Measurements from ENCODE around the gene EFEMP1.

Gene EFEMP1

DNA sequence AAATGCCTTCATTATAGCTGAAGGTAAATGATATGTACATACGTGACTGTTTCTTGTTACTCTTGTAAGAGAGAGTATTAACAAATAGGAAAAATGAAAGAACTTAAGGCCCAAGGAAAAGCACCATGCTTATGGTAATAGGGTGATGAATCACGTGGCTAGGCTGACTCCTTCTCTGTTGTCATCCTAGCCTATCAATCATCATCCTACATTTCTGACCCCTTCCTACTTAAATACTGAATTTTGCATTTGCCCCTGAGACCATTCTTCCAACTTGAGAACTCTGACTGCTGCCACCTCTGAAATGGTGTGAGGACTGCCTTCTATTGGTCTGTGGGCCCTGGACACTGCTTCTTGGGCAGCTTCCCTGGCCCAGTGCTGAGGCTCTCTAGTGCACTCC lies 28.9 kb downstream of the EFEMP1 start:
- DNase-seq = no peak

DNA sequence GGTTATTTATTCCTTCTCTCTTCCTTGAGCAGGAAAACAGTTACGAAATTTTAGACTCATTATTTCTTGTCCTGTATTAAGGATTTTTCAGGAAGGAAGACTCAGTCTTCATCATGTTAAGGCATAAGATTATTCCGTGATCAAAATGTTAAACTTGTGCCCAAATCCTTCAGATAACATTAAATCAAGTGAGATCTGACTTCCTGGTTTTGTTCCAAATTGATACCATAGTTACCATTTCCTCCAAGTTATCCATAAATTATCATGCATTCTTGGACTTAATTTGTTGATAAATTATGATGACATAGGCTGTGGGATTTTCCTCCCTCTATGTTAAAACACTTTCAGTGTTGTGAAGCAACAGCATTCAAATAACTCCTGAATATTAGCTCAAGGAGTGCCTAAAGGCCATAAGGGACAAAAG lies 31.9 kb downstream of the EFEMP1 start:
- no peak for DNase-seq

DNA sequence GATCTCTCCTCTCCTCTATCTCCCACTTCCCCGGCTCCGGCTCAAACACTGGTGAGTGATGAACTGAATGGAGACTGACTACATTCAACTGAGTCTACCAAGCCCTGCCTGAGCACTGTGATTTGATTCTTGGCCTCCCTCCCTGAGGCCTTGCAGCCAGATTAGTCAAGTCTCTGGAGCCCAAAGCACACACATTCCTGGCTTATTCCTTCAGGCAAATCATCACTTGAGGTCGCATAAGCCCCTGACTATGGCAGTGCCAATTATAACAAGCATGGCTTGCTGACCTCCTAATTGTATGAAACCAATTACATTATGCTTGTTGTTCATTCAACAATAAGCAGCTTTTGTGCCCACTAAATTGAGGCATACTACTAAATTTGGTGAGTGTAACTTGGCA lies 34.6 kb downstream of the EFEMP1 start:
- DNase-seq = no peak

DNA sequence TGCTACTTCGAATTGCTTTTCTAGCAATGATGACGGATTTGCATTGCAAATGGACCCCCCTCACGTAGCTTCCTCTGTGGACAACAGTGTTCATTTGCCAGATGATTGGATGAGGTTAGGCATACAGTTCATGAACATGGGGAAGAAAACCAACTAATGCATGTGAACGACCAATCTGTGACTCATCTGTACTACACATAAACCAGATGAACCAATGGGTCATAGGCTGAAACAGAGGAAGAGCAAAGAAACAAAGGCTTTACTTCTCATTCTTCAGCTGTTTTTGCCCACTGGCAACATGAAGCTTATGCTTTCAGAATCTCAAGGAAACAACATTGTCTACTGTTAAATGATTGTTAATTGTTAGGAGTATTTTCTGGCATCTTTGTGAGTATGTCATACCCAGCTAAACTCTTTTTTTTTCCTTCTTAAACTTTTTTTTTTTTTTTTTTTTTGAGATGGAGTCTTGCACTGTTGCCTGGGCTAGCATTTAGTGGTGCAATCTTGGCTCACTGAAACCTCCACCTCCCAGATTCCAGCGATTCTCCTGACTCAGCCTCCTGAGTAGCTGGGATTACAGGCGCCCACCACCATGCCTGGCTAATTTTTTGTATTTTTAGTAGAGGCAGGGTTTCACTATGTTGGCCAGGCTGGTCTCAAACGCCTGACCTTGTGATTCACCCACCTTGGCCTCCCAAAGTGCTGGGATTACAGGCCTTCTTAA lies 35.5 kb downstream of the EFEMP1 start:
- no peak for DNase-seq

DNA sequence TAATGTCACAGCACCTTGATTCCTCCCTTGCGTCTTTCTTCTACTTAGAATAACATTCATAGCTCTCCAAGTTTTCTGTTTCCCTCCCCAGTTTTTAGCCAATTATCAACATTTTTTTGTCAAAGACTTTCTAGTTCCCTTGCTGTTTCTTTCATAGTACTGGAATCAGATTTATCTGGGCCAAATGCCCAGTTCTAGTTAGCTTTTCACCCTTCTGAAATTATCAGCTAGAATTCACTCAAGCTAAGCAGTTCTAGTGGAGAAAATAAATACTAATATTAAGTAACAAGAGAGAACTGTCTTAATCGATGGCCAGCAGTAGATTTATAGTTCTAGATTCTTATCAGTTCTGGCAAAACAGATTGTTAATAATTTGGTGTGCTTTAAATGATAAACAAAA lies 36.2 kb downstream of the EFEMP1 start:
- no peak for DNase-seq

DNA sequence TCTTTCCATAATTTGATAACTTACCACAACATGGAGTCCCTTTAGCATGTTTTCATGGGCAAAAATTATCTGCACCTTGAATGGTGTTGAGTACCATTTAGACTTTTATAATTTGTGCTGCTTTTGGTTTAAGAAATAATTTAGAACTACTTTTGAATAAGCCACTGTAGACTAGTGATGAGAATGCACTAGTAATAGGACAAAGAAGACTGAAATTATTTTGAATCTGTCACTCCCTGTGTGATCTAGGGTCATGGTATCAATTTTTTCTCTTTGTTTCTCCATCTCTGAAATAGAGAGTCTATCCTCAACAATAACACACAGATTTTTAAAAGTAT lies 37.7 kb downstream of the EFEMP1 start:
- no peak for DNase-seq

DNA sequence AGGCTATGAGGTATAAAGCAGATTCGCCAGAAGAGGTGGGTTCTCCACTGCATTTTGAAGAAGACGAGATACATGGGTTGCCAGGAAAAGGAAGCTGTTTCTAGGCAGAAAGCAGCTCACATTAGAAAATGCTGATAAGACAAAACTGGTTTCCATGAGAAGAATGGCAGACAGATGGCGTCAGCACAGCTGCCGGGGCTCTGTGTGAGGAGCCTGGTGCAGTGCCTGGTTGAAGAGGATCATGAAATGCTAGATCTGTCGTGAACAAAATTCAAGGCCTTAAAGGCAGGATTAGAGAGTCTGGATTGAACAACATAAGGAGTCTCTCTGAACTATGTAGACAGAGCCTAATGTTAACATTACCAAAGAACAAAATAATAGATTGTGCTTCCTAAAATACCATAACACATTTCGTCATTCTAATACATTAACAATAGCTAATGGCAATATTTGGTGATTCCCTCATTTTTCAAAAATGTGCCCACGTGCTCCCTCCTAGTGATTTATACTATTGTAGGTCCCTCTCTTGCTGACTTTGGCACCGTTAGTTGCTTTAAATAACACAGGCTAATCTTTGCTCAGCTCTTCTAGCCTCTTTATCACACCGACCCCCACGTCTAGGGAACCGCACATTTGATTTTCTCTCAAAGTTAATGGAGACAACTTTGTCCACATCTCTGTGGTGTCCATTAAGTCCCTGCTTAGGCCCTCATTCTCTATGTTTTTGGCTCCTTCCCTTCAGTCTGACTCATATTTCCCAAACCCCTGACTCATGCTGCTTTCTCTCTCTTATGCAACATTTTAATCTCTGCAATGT lies 38.2 kb downstream of the EFEMP1 start:
- no peak for DNase-seq

DNA sequence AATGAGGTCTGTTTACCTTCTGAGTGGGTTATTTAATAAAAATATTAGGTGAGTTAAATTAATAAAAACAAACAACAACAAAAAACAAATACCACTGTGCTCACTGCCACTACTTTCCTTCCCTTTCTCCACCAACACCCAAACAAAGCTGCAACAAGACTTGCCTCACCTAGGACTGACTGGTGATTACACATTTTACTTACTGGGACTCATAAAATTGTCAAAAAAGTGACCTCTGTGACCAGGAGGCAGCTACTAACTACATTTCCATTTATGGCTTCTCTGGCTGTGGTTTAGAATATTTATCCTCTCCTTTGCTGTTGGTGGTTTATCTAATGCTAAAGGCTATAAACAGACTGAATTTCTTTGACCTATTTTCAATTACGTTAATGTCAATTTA lies 39.8 kb downstream of the EFEMP1 start:
- DNase-seq = no peak

DNA sequence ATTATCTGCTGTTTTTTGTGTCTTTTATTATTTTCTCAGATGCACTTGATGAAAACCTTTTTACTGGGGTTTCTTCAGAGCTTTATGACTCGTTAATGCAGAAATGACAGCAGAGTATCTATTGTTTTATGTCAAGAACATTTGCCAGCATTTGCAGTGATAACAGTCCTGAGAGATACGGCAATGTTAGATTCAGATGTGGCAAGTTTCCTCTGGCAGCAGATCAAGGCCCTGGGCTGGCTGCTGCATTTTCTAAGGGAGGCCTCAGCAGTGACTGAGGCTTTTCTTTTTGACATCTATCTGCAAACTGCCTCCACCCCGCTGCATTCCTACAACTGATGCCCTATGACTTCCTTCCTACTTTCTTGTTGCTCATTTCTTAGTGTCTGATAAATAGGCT lies 40.2 kb downstream of the EFEMP1 start:
- DNase-seq = no peak

DNA sequence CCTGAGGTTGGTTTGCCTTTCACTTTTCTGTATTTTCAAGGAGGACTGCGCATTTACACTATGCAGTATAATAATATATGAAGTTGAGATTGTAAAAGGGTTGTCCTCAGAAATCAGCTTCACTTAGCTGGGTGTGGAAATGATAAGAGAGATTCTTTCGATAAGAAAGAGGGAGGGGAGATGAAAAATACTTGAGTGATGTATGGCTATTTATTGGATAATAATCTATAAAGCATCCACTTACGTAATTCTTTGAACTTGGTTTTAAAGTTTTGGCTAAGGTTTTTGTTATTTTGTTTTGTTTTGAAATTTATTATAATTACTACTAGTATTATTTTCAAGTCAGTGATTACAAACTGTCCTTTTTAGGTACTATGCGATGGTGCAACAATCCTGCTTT lies 40.6 kb downstream of the EFEMP1 start:
- DNase-seq = no peak

DNA sequence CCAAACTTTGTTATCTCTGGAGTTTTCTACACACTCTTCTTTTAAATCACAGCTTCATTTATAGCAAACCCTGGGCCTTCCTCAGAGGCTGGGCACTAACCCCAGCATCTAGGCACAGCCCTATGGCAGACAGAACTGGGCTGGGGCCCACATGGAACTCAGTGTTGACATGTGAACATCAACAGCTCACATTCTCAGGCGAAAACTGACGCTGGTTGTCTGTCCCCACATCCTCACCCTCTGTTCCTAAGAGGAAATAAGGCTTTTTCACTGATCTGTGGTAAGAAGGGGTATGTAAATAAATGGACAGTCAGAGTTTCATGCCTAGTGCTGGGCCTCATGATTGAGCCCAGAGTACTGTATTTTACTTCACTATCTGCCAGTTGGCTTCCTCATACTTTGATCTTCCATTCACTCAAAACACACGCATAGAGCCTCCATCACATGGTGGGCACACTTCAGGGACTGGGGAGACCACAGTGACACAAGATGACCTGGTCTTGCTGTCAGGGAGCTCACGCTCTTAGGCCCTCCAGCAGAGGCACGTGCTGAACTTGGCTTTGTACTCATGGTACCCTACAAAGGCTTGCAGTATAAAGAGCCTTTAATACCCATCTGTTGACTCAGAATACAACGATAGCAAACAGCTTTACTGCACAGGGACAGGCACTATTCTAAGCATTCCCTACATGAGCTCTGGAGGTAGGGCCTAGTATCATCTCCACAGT lies 43.0 kb downstream of the EFEMP1 start:
- no peak for DNase-seq

DNA sequence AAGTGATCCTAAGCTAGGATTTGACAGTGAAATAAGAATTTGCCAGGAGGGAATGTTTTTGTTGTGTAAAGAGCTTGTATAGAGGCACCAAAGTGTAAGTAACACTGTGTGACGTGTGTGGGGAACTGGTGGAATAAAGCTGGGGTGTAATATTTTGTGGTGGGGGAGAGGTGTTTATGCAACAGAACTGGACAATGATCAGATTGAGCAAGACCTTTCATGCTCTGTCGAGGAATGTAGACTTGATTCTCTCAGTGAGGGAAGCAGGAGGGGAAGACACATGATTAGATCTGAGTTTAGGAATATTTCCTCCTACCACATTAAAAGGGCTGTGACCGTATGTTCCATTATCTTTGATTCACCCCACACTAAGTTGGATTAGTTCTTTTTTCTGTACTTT lies 43.6 kb downstream of the EFEMP1 start:
- DNase-seq = no peak

DNA sequence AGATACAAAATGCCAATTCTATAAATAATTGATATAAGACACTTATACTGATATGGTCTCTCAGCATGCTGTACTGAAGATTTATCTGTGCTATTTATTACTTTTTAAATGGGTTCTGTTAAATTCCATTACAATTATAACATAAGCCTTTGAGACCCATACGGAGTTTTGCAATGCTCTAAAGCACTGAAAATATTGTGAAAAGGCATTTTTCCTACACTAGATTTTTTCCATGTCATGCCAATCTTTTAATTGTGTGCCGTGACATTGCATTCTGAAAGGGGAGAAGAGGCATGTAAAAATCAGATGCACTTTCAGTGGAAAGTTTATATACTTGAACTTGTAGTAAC lies 46.5 kb downstream of the EFEMP1 start:
- no peak for DNase-seq

DNA sequence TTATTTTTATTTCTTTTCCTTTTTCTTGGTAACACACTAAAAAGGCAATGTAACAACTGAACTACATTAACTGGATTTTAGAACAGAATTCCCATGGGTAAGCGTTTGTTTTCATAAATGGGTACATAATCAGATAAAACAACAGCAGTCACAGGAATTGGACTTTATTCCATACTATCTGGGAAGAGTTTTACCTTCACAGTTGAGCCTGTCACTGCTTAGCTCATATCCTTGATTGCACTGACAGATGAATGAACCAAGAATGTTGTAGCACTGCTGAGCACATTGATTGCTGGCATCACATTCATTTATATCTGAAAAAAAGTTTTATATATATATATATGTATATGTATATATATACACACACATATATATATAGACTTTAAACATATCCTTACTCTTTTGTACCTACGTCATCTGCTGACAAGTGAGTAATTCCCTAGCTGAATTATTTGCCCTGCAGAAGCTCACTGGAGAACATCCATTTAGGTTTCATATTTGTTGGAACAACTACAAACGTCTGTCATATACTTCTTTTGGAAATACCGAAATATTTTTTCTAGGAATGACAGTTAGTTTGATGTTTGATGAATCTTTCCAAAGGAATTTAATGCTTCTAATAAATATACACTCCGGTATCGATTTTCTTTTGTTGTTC lies 47.0 kb downstream of the EFEMP1 start:
- DNase-seq = no peak

DNA sequence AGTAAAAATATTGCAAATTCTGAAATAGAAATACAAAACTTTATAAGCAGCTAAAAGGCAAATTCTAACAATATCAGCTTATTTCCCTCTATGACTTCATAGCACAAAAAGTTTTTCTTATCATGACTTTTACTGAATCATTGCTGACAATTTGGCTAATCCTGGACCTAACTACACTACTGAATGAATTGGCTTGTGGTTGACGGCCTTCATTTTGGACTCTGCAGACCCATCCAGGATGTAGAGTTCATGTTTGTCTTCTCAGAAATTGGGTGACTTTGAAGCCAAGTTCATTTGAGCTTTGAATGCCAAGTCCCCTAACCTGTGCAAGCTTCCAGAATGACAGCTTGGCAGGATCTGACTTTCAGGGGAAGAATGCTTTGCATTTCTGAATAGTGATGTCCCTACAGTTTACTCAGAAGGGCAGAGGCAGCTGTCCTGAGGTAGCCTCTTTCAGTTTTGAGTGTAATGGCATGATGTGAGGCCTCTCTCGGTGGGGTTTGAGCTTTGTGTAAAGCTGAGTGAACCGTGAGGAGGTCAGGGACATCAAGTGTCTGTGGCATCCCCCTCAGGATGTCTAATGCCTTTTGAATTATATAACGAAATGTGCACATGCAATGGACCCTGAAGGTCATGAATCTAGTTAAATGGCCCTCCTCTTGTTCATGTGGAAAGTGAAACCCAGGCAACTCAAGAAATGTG lies 48.0 kb downstream of the EFEMP1 start:
- no peak for DNase-seq

DNA sequence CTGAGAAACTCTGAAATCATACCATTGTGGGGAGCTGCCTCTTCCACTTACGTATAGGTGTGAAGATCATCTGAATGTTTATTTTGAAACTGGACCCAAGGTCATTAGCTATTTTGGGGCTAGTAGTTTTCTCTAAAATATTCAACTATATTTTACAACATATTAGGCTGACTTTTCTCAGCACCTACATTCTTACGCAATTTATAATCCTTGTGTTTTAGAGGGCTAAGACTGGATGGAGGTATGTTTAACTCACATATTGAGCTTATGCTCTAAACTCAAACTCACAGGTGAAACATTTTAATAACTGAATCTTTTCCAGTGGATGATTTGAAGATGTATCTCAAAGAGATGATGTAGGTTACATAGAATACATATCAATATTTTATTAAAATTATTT lies 49.2 kb downstream of the EFEMP1 start:
- no peak for DNase-seq

DNA sequence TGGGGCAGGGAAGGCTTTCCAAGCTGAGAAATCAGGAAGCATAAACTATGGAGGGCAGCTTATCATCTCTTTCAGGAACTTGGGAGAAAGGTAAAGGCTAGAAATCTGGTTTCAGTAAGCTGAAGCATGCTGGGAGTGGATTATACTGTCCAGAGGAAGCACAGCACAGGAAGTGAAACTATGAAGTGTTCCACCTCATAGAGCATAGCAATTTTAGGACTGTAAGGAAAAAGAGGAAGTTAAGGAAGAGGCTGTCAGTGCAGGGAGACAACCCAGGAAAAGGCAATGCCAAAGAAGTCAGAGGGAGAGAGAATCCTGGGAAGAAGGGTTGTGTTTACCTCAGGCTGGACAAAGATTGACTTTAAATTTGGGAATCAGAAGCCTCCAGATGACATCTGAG lies 51.9 kb downstream of the EFEMP1 start:
- DNase-seq = no peak

DNA sequence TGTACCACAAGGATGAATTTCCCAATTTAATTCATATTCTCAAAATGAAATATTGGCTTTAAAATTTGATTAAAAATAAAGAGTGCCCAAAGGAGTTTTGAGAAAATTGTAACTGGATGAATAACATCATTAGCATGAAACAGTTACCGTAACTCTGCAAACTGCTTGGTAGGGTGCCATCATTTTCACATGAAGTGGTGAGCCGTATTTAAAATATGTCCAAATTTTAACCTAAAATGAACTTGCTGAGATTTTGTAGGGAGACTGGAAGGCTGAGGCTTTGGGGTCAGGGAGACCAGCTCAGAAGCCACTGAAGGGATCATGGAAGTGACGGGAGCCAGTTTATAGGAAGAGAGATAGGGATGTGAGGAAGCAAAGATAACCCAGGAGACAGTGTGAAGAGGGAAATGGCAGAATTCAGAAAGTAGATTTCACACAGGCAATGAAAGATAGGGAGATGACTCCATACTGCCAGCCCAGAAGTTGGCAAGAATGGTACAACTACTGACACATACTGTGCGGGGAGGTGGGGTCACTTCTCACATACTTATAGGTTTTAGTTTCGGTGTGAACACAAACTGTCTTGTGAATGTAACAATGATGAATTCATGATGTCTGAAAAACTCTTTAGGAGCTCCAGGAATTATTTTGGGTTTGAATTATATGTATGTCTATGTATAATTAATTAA lies 53.8 kb downstream of the EFEMP1 start:
- DNase-seq = no peak

DNA sequence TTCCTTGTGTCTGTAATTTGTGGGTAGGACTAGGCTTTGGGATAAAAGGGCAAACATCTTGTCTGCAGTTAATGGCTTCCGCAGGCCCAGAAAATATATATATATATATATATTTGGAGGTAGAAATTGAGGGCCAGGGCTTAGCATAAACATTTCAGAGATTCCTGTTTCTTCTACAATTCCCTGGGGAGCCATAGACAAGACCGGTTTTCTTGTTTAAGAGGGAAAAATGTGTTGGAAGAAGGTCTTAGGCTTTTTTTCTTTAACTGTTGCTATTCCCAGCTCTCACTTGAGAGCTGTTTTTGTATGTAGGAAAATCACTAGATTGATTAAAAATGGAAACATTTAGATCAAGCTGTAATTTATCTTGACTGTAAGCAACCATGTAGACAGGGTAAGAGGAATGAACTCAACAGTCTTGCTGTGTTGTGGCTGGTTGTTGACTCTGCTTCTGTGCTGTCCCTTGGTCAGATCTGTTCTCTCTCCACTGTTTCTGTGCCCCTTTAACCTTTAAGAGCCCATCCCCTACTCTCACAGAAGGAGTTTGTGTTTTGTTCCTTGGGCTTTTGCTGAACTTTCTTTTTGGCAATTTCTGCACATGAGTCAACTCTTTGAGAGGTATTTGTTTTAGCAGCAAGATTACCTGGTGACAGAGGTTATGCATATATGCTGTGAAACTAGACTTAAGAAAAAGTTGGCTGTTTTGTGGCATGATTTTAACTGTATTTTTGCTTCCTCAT lies 58.3 kb downstream of the EFEMP1 start:
- no peak for DNase-seq

DNA sequence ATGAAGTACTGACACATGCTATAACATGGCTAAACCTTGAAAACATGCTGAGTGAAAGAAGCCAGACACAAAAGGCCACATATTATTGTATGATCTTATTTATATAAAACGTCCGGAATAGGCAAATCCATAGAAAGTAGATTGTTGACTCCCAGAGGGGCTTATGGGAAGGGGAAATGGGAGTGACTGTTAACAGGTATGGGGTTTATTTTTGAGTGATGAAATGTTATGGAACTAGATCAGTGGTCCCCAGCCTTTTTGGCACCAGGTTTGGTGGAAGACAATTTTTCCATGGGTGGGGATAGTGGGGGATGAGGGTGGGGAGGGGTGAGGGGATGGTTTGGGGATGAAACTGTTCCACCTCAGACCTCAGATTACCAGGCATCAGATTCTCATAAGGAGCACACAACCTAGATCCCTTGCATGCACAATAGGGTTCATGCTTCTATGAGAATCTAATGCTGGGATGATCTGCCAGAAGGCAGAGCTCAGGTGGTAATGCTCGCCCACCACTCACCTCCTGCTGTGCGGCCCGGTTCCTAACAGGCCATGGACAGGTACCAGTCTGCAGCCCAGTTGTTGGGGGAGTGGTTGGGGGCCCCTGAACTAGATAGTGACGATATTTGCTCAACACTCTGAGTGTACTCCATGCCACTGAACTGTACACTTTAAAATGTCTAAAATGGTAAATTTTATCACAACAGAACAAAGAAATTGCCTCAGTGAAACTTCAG lies 59.1 kb downstream of the EFEMP1 start:
- no peak for DNase-seq

All from effector CD8-positive, alpha-beta T cell (primary cell).